GM19023 (cell line): ENCODE results near the gene MAPK9.
"Not testable (repeated sequence)": the region's sequence is repeated elsewhere in the genome, so short reads cannot be mapped to it uniquely, and the experiment has no call there.

Source experiments
- ATAC-seq: cut with Tn5 transposase; IDR thresholded peaks from one replicate; pipeline ENCODE4 v1.9.1; 2021; ENCODE audit warnings: mild to moderate bottlenecking, moderate library complexity; ENCODE audit not compliant: unreplicated experiment

MAPK9 gene

GRCh38 chr5:180326989-180327565, 35.2 kb upstream of the MAPK9 start:
- no peak for ATAC-seq

- no peak for ATAC-seq
Observed at GRCh38 chr5:180324601-180324950, 32.7 kb upstream of the MAPK9 start.

- ATAC-seq: no peak
Observed at GRCh38 chr5:180323941-180324600, 32.2 kb upstream of the MAPK9 start.

- ATAC-seq: no peak
Observed at GRCh38 chr5:180323160-180323559, 31.3 kb upstream of the MAPK9 start.

- no peak for ATAC-seq
Observed at GRCh38 chr5:180318456-180319089, 26.7 kb upstream of the MAPK9 start.

- no peak for ATAC-seq
Observed at GRCh38 chr5:180316586-180316985, 24.7 kb upstream of the MAPK9 start.

- peak; percentile 56 for ATAC-seq
Observed at GRCh38 chr5:180315762-180316212, 23.9 kb upstream of the MAPK9 start.

GRCh38 chr5:180313677-180314505, 22.0 kb upstream of the MAPK9 start:
- ATAC-seq: peak; percentile 84

- no peak for ATAC-seq
Observed at GRCh38 chr5:180311216-180311615, 19.3 kb upstream of the MAPK9 start.

- no peak for ATAC-seq
Observed at GRCh38 chr5:180306796-180307195, 14.9 kb upstream of the MAPK9 start.

- no peak for ATAC-seq
Observed at GRCh38 chr5:180305481-180305880, 13.6 kb upstream of the MAPK9 start.

- no peak for ATAC-seq
Observed at GRCh38 chr5:180304431-180305375, 12.8 kb upstream of the MAPK9 start.

GRCh38 chr5:180304016-180304292, 12.1 kb upstream of the MAPK9 start:
- no peak for ATAC-seq

- no peak for ATAC-seq
Observed at GRCh38 chr5:180303226-180304015, 11.5 kb upstream of the MAPK9 start.

- ATAC-seq: no peak
Observed at GRCh38 chr5:180302256-180302655, 10.4 kb upstream of the MAPK9 start.

- no peak for ATAC-seq
Observed at GRCh38 chr5:180301253-180301652, 9.4 kb upstream of the MAPK9 start.

- no peak for ATAC-seq
Observed at GRCh38 chr5:180299526-180299925, 7.6 kb upstream of the MAPK9 start.

GRCh38 chr5:180299014-180299413, 7.1 kb upstream of the MAPK9 start:
- not testable (repeated sequence) for ATAC-seq

- no peak for ATAC-seq
Observed at GRCh38 chr5:180297587-180298282, 5.9 kb upstream of the MAPK9 start.
